ENCODE results near the gene LIX1L. TPM values are rescaled to one million over a fixed set of nuclear protein-coding genes. Genes with fewer than 3 reads are reported as not detected.
A peak's percentile ranks its signal among the peaks of the same experiment; 100 is the strongest.

LIX1L gene
- total and polyA plus RNA-seq, 5 donors from 2014 or later = 21.7 to 36.2 (median 26.1) TPM

DNA sequence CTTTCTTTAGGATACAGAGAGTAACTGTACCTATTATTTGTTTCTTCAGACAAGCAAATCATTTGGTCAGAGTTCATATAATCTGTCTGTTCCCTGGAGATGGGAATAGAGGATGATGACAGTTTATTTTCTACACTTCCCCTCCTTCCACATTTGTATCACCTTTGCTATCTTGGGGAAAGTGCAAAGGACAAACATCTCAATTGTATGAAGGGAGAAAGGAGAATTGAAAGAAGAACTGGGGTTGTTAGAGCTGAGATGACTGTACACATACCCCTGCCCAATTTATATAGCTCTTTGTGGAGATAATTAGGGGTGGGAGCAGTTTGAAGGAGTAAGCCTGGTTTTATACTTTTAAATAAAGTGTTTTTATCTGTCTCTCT is 20.6 kb upstream of the LIX1L start:
- ATAC-seq (ENCODE audit: low read depth in 2 of 2) = no peak
- H3K27ac ChIP-seq (ENCODE audit: insufficient read depth, low read length, poor library complexity, severe bottlenecking) = peak overlapping the region; percentile 95
- Mint-ChIP-seq H3K9me3 (no peaks in the 10 kb centered on the region), H3K4me1 (peaks cover 10 to 31% (median 13%) of the 10 kb centered on the region in 4 donors), H3K4me3 (no peak overlapping the region), H3K36me3 (peaks cover 11% of the 10 kb centered on the region), H3K27ac (no peak overlapping the region), H3K27me3 (no peaks in the 10 kb centered on the region)
- no peaks in the 10 kb centered on the region for H3K9me3 ChIP-seq (ENCODE audit: control insufficient read depth in 2 of 2, low read length in 2 of 2)
- H3K27me3 ChIP-seq (ENCODE audit: control insufficient read depth, insufficient read depth, low read length) = no peaks in the 10 kb centered on the region
- no peak for DNase-seq
- H3K36me3 ChIP-seq (ENCODE audit: control insufficient read depth, insufficient read depth, low read length) = no peaks in the 10 kb centered on the region
- peak overlapping the region; percentile 77 for H3K4me3 ChIP-seq (ENCODE audit: low read depth, low read length)
- peaks cover 65% of the 10 kb centered on the region for H3K4me1 ChIP-seq (ENCODE audit: control insufficient read depth, insufficient read depth, low read length, poor library complexity, severe bottlenecking)

DNA sequence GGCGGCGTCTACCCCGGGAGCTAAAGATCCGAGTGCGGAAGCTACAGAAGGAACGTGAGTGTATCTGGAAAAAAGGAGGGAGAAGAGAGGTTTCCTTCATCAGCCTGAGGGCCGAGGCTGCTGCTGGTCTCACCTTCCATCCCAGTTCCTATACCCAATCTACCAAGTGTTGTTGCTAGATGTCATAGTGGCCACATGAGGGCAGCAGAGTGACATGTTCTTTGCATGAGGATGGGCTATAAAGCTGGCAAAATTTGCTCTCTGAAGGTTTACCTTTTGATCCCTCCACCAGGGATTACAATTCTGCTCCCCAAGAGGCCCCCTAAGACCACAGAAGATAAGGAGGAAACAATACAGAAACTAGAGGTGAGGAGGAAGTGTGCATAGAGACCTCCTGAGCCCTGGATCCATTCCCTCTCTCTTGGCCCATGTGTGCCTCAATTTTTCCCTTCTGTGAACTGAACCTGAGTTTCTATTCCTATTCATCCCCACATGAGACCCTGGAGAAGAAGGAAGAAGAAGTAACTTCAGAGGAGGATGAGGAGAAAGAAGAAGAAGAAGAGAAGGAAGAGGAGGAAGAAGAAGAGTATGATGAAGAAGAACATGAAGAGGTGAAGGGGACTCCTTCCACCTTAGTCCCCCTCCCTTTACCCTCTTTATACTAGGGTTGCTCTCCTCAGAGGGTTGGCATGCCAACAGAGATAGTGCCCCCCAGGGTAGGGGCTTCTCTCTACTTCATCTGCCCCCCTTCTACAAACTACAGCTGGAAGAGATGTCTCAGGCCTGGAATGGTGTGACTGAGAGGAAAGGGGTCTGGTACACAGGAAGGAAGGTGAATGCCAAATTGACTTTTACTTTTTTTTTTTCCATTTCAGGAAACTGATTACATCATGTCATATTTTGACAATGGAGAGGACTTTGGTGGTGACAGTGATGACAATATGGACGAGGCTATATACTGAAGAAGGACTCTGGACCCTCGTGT is 20.0 kb upstream of the LIX1L start:
- H3K4me1 ChIP-seq (ENCODE audit: control insufficient read depth, insufficient read depth, low read length, poor library complexity, severe bottlenecking) = peaks cover 58% of the 10 kb centered on the region
- Mint-ChIP-seq H3K36me3 (peaks cover 11% of the 10 kb centered on the region), H3K27ac (no peak overlapping the region), H3K4me3 (no peak overlapping the region), H3K9me3 (no peaks in the 10 kb centered on the region), H3K4me1 (peaks cover 9 to 24% (median 17%) of the 10 kb centered on the region in 4 donors), H3K27me3 (no peaks in the 10 kb centered on the region)
- no peaks in the 10 kb centered on the region for H3K36me3 ChIP-seq (ENCODE audit: control insufficient read depth, insufficient read depth, low read length)
- DNase-seq (peak; percentile 66 to 89 (median 80)), ATAC-seq (ENCODE audit: low read depth in 2 of 2) (peak; percentile 49 to 55)
- H3K27me3 ChIP-seq (ENCODE audit: control insufficient read depth, insufficient read depth, low read length) = no peaks in the 10 kb centered on the region
- H3K9me3 ChIP-seq (ENCODE audit: control insufficient read depth in 2 of 2, low read length in 2 of 2) = no peaks in the 10 kb centered on the region
- peak overlapping the region; percentile 77 for H3K4me3 ChIP-seq (ENCODE audit: low read depth, low read length)
- H3K27ac ChIP-seq (ENCODE audit: insufficient read depth, low read length, poor library complexity, severe bottlenecking) = peak overlapping the region; percentile 95

DNA sequence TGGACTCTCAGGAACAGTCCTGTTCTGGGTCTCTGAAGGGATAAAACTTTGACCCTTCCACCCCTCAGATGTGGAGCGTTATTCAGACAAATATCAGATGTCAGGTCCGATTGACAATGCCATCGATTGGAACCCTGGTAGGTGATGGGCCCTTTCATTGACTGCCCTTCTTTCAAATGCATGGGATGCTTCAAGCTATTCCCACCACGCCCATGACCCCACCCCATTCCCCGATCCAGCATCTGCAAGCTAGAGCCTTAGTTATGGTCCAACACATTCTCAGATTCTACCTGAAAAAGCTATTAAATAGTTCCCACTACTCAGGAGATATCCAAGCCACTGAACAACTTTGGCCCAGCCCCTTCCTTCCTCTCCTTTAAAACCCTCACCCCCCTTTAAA is 19.2 kb upstream of the LIX1L start:
- no peaks in the 10 kb centered on the region for H3K9me3 Mint-ChIP-seq
- H3K36me3 ChIP-seq (ENCODE audit: control insufficient read depth, insufficient read depth, low read length) = no peaks in the 10 kb centered on the region
- peak overlapping the region; percentile 77 for H3K4me3 ChIP-seq (ENCODE audit: low read depth, low read length)
- no peaks in the 10 kb centered on the region for H3K9me3 ChIP-seq (ENCODE audit: control insufficient read depth in 2 of 2, low read length in 2 of 2)
- no peak for ATAC-seq (ENCODE audit: low read depth in 2 of 2)
- H3K4me1 ChIP-seq (ENCODE audit: control insufficient read depth, insufficient read depth, low read length, poor library complexity, severe bottlenecking) = peaks cover 51% of the 10 kb centered on the region
- H3K4me3 Mint-ChIP-seq = no peak overlapping the region
- DNase-seq = no peak
- peak overlapping the region; percentile 95 for H3K27ac ChIP-seq (ENCODE audit: insufficient read depth, low read length, poor library complexity, severe bottlenecking)
- H3K36me3 Mint-ChIP-seq = peaks cover 11% of the 10 kb centered on the region
- no peaks in the 10 kb centered on the region for H3K27me3 ChIP-seq (ENCODE audit: control insufficient read depth, insufficient read depth, low read length)
- H3K27me3 Mint-ChIP-seq = no peaks in the 10 kb centered on the region
- H3K27ac Mint-ChIP-seq = no peak overlapping the region
- H3K4me1 Mint-ChIP-seq = peaks cover 9 to 23% (median 21%) of the 10 kb centered on the region in 4 donors

DNA sequence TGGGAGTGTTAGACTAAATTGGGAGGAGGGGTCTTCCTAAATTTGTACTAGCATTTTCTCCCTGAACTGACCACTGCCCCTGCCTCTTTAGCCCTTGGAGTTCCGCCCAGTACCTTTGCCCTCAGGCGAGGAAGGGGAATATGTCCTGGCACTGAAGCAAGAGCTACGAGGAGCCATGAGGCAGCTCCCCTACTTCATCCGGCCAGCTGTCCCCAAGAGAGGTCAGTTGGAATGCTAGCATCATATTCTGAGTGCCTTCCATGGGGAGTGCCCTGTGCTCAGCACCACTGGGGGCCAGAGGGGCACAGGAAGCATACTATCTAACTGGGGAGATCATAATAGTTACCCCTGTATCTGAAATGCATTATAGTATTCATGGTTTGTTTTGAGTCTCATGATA is 17.4 kb upstream of the LIX1L start:
- no peaks in the 10 kb centered on the region for H3K27me3 ChIP-seq (ENCODE audit: control insufficient read depth, insufficient read depth, low read length)
- no peak for DNase-seq
- no peaks in the 10 kb centered on the region for H3K36me3 ChIP-seq (ENCODE audit: control insufficient read depth, insufficient read depth, low read length)
- peaks cover 9 to 25% (median 21%) of the 10 kb centered on the region in 4 donors for H3K4me1 Mint-ChIP-seq
- peak overlapping the region in 1 of 4 donors; percentile 18 for H3K4me3 Mint-ChIP-seq
- H3K9me3 ChIP-seq (ENCODE audit: control insufficient read depth in 2 of 2, low read length in 2 of 2) = no peaks in the 10 kb centered on the region
- no peak overlapping the region for H3K4me3 ChIP-seq (ENCODE audit: low read depth, low read length)
- H3K9me3 Mint-ChIP-seq = no peaks in the 10 kb centered on the region
- H3K27ac ChIP-seq (ENCODE audit: insufficient read depth, low read length, poor library complexity, severe bottlenecking) = no peak overlapping the region
- no peak for ATAC-seq (ENCODE audit: low read depth in 2 of 2)
- H3K36me3 Mint-ChIP-seq = peaks cover 11% of the 10 kb centered on the region
- peak overlapping the region in 2 of 3 donors; percentile 21 to 23 for H3K27ac Mint-ChIP-seq
- peaks cover 33% of the 10 kb centered on the region for H3K4me1 ChIP-seq (ENCODE audit: control insufficient read depth, insufficient read depth, low read length, poor library complexity, severe bottlenecking)
- no peaks in the 10 kb centered on the region for H3K27me3 Mint-ChIP-seq

DNA sequence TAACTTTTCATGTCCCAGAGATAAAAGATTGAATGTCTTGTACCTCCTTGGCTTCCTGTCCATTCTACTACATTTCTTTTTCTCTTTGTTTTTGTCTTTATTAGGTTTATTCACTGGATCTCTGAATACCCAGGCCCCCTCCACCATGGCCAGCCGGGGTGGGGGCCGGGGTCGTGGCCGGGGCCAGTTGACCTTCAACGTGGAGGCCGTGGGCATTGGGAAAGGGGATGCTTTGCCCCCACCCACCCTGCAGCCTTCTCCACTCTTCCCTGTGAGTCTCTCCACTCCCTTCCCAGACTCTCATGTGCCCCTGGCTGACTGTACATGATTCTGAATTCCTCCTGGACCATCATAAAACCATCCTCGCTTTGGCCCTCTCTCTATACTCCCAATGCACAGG is 16.9 kb upstream of the LIX1L start:
- peak overlapping the region in 1 of 4 donors; percentile 18 for H3K4me3 Mint-ChIP-seq
- peaks cover 28% of the 10 kb centered on the region for H3K4me1 ChIP-seq (ENCODE audit: control insufficient read depth, insufficient read depth, low read length, poor library complexity, severe bottlenecking)
- no peak overlapping the region for H3K27ac ChIP-seq (ENCODE audit: insufficient read depth, low read length, poor library complexity, severe bottlenecking)
- peaks cover 12 to 27% (median 21%) of the 10 kb centered on the region in 4 donors for H3K4me1 Mint-ChIP-seq
- no peak overlapping the region for H3K4me3 ChIP-seq (ENCODE audit: low read depth, low read length)
- peak overlapping the region in 2 of 3 donors; percentile 8 to 34 for H3K27ac Mint-ChIP-seq
- DNase-seq = no peak
- no peaks in the 10 kb centered on the region for H3K36me3 ChIP-seq (ENCODE audit: control insufficient read depth, insufficient read depth, low read length)
- peaks cover 11% of the 10 kb centered on the region for H3K36me3 Mint-ChIP-seq
- H3K27me3 ChIP-seq (ENCODE audit: control insufficient read depth, insufficient read depth, low read length) = no peaks in the 10 kb centered on the region
- H3K9me3 Mint-ChIP-seq = no peaks in the 10 kb centered on the region
- no peak for ATAC-seq (ENCODE audit: low read depth in 2 of 2)
- H3K9me3 ChIP-seq (ENCODE audit: control insufficient read depth in 2 of 2, low read length in 2 of 2) = no peaks in the 10 kb centered on the region
- no peaks in the 10 kb centered on the region for H3K27me3 Mint-ChIP-seq

DNA sequence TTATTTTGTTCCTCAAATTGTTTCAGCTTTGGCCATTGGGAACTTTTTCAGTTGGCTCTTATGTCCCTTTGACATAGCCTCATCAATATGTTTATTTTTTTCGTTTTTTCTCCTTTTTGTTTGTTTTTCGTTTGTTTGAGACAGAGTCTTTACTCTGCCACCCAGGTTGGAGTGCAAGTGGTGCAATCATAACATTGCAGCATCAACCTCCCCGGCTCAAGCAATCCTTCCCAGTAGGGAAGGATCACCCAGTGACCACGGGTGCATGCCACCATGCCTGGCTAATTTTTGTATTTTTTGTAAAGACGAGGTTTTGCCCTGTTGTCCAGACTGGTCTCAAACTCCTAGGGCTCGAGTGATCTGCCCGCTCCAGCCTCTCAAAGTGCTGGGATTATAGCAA is 14.8 kb upstream of the LIX1L start:
- Histone ChIP-seq H3K27ac (ENCODE audit: insufficient read depth, low read length, poor library complexity, severe bottlenecking) (no peak overlapping the region), H3K4me1 (ENCODE audit: control insufficient read depth, insufficient read depth, low read length, poor library complexity, severe bottlenecking) (peaks cover 6% of the 10 kb centered on the region), H3K9me3 (ENCODE audit: control insufficient read depth in 2 of 2, low read length in 2 of 2) (no peaks in the 10 kb centered on the region), H3K36me3 (ENCODE audit: control insufficient read depth, insufficient read depth, low read length) (no peaks in the 10 kb centered on the region), H3K27me3 (ENCODE audit: control insufficient read depth, insufficient read depth, low read length) (no peaks in the 10 kb centered on the region), H3K4me3 (ENCODE audit: low read depth, low read length) (no peak overlapping the region)
- peaks cover 15 to 40% (median 26%) of the 10 kb centered on the region in 4 donors for H3K4me1 Mint-ChIP-seq
- H3K36me3 Mint-ChIP-seq = peaks cover 16% of the 10 kb centered on the region
- H3K9me3 Mint-ChIP-seq = peaks cover 0 to 2% (median 0%) of the 10 kb centered on the region in 7 donors
- no peak for DNase-seq
- H3K27me3 Mint-ChIP-seq = no peaks in the 10 kb centered on the region
- H3K27ac Mint-ChIP-seq = no peak overlapping the region
- H3K4me3 Mint-ChIP-seq = no peak overlapping the region
- no peak for ATAC-seq (ENCODE audit: low read depth in 2 of 2)

DNA sequence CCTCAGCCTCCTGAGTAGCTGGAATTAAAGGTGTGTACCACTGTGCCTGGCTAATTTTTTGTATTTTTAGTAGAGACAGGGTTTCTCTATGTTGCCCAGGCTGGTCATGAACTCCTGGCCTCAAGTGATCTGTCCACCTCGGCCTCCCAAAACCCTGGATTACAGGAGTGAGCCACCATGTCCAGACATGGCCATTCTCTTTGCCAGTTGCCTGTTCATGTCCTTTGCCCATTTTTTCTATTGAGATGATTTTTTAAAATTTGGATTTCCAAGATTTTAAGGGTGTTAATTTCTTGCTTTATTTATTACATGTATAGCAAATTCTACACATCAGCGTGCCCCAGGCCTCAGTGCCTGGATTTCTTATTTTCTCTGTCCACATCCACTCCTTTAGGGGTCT is 9.5 kb upstream of the LIX1L start:
- ATAC-seq (ENCODE audit: low read depth in 2 of 2) (no peak), DNase-seq (no peak)
- no peak overlapping the region for H3K4me3 ChIP-seq (ENCODE audit: low read depth, low read length)
- no peaks in the 10 kb centered on the region for H3K36me3 ChIP-seq (ENCODE audit: control insufficient read depth, insufficient read depth, low read length)
- Mint-ChIP-seq H3K27ac (no peak overlapping the region), H3K4me3 (peak overlapping the region; percentile 26 to 90 (median 52)), H3K4me1 (peaks cover 27 to 58% (median 36%) of the 10 kb centered on the region in 4 donors), H3K27me3 (no peaks in the 10 kb centered on the region), H3K36me3 (peaks cover 11% of the 10 kb centered on the region), H3K9me3 (peaks cover 0 to 4% (median 0%) of the 10 kb centered on the region in 7 donors)
- peaks cover 29% of the 10 kb centered on the region for H3K4me1 ChIP-seq (ENCODE audit: control insufficient read depth, insufficient read depth, low read length, poor library complexity, severe bottlenecking)
- H3K27ac ChIP-seq (ENCODE audit: insufficient read depth, low read length, poor library complexity, severe bottlenecking) = no peak overlapping the region
- H3K9me3 ChIP-seq (ENCODE audit: control insufficient read depth in 2 of 2, low read length in 2 of 2) = no peaks in the 10 kb centered on the region
- H3K27me3 ChIP-seq (ENCODE audit: control insufficient read depth, insufficient read depth, low read length) = no peaks in the 10 kb centered on the region
